ENCODE results near the gene CASP10. TPM values are rescaled to one million over a fixed set of nuclear protein-coding genes. Genes with fewer than 3 reads are reported as not detected.
A peak's percentile ranks its signal among the peaks of the same experiment; 100 is the strongest.

Gene CASP10
- total and polyA plus RNA-seq, 2 of the 13 experiments (the other 11 are each of a cell fraction or from before 2014, with no cell fraction given), result 22.2 to 23.8 TPM

DNA sequence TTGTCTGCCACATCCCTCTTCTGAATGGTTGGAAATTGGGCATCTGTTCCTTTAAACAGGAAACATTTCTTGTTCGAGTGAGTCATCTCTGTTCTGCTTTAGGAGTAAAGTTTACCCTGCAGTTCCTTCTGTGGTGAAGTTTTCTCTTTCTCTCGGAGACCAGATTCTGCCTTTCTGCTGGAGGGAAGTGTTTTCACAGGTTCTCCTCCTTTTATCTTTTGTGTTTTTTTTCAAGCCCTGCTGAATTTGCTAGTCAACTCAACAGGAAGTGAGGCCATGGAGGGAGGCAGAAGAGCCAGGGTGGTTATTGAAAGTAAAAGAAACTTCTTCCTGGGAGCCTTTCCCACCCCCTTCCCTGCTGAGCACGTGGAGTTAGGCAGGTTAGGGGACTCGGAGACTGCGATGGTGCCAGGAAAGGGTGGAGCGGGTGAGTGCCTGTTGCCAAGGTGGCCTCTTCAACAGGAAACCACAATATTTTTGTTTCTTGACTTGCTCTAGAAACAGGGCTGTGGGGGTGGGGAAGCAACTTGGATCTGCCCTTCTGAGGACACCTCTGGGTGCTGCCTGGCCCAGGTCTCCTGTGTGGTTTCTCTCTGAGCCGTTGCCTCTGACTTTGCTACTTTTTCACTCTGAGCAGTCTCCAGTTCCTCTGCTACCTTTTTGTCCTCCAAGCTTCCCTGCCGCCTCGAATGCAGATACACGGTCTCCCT lies 75.2 kb downstream of the CASP10 start (continued):
- TF ChIP-seq ZNF879 (CRISPR knock-in tag; IDR thresholded peaks at IDR 0.05) (no peak), ZNF468 (CRISPR knock-in tag; IDR thresholded peaks at IDR 0.05) (no peak), MIXL1 (CRISPR knock-in tag; IDR thresholded peaks at IDR 0.05) (no peak), ZNF251 (CRISPR knock-in tag; IDR thresholded peaks at IDR 0.05) (no peak), ZNF777 (CRISPR knock-in tag; IDR thresholded peaks at IDR 0.05) (no peak), ZNF629 (CRISPR knock-in tag; conservative IDR thresholded peaks at IDR 0.05) (no peak), ZNF333 (CRISPR knock-in tag; IDR thresholded peaks at IDR 0.05; ENCODE audit: borderline replicate concordance) (no peak), ZNF224 (CRISPR knock-in tag; IDR thresholded peaks at IDR 0.05) (no peak), HNRNPK (IDR thresholded peaks at IDR 0.05; ENCODE audit: low read depth, low read length, poor library complexity, severe bottlenecking) (no peak), SMARCC2 (IDR thresholded peaks at IDR 0.05) (no peak), ZNF747 (CRISPR knock-in tag; IDR thresholded peaks at IDR 0.05; ENCODE audit: borderline replicate concordance) (peak; percentile 80; the same call in 1 of the 2 replicates)
- TF ChIP-seq, protein P1, sequence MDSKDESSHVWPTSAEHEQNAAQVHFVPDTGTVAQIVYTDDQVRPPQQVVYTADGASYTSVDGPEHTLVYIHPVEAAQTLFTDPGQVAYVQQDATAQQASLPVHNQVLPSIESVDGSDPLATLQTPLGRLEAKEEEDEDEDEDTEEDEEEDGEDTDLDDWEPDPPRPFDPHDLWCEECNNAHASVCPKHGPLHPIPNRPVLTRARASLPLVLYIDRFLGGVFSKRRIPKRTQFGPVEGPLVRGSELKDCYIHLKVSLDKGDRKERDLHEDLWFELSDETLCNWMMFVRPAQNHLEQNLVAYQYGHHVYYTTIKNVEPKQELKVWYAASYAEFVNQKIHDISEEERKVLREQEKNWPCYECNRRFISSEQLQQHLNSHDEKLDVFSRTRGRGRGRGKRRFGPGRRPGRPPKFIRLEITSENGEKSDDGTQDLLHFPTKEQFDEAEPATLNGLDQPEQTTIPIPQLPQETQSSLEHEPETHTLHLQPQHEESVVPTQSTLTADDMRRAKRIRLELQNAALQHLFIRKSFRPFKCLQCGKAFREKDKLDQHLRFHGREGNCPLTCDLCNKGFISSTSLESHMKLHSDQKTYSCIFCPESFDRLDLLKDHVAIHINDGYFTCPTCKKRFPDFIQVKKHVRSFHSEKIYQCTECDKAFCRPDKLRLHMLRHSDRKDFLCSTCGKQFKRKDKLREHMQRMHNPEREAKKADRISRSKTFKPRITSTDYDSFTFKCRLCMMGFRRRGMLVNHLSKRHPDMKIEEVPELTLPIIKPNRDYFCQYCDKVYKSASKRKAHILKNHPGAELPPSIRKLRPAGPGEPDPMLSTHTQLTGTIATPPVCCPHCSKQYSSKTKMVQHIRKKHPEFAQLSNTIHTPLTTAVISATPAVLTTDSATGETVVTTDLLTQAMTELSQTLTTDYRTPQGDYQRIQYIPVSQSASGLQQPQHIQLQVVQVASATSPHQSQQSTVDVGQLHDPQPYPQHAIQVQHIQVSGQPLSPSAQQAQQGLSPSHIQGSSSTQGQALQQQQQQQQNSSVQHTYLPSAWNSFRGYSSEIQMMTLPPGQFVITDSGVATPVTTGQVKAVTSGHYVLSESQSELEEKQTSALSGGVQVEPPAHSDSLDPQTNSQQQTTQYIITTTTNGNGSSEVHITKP (CRISPR knock-in tag; IDR thresholded peaks at IDR 0.05; ENCODE audit: low read depth), result peak; percentile 29; the same call in 1 of the 2 replicates
- TF ChIP-seq, protein P2, sequence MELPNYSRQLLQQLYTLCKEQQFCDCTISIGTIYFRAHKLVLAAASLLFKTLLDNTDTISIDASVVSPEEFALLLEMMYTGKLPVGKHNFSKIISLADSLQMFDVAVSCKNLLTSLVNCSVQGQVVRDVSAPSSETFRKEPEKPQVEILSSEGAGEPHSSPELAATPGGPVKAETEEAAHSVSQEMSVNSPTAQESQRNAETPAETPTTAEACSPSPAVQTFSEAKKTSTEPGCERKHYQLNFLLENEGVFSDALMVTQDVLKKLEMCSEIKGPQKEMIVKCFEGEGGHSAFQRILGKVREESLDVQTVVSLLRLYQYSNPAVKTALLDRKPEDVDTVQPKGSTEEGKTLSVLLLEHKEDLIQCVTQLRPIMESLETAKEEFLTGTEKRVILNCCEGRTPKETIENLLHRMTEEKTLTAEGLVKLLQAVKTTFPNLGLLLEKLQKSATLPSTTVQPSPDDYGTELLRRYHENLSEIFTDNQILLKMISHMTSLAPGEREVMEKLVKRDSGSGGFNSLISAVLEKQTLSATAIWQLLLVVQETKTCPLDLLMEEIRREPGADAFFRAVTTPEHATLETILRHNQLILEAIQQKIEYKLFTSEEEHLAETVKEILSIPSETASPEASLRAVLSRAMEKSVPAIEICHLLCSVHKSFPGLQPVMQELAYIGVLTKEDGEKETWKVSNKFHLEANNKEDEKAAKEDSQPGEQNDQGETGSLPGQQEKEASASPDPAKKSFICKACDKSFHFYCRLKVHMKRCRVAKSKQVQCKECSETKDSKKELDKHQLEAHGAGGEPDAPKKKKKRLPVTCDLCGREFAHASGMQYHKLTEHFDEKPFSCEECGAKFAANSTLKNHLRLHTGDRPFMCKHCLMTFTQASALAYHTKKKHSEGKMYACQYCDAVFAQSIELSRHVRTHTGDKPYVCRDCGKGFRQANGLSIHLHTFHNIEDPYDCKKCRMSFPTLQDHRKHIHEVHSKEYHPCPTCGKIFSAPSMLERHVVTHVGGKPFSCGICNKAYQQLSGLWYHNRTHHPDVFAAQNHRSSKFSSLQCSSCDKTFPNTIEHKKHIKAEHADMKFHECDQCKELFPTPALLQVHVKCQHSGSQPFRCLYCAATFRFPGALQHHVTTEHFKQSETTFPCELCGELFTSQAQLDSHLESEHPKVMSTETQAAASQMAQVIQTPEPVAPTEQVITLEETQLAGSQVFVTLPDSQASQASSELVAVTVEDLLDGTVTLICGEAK (IDR thresholded peaks at IDR 0.05), result no peak
- TF ChIP-seq, protein P2 (CRISPR knock-in tag; IDR thresholded peaks at IDR 0.05), result peak; percentile 55; the same call in 1 of the 2 replicates
- TF ChIP-seq, protein P3, sequence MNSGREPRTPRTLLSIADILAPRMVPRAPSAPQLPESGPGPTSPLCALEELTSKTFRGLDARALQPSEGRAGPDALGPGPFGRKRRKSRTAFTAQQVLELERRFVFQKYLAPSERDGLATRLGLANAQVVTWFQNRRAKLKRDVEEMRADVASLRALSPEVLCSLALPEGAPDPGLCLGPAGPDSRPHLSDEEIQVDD (CRISPR knock-in tag; IDR thresholded peaks at IDR 0.05; ENCODE audit: borderline replicate concordance), result no peak

Measured in HepG2 (cell line).